IMR-90 (cell line): ENCODE results near the gene FABP7. TPM values are rescaled to one million over a fixed set of nuclear protein-coding genes. Genes with fewer than 3 reads are reported as not detected.

Experiments used
- ATAC-seq: fragments of 200-7000 bp; cut with Tn5 transposase; 2 replicates; pipeline ENCODE4 v1.9.1; 2020; ENCODE audit warnings: low read depth, mild to moderate bottlenecking, moderate library complexity
- BruUV-seq: library from RNA; stranded (reverse); fragments of 400-500 nt; replicated peaks from 2 replicates; lab custom pipeline; 2021; lab: Mats Ljungman, UMichigan
- CTCF ChIA-PET: fragments of 300-600 bp; formaldehyde crosslinking; extraction: SDS; loops from one replicate; lab custom pipeline; 2021; ENCODE audit warnings: antibody characterized with exemption; lab: Yijun Ruan, JAX
- POLR2A ChIA-PET: fragments of 300-600 bp; sonication (Branson Sonifier 250); formaldehyde crosslinking; loops from one replicate; lab custom pipeline; 2022; ENCODE audit warnings: antibody characterized with exemption; ENCODE audit not compliant: unreplicated experiment; lab: Charles Lee
- DNase-seq: peaks from one replicate; pipeline ENCODE4 v3.0.0; 2013
- H2AFZ ChIP-seq: replicated peaks from 2 replicates; pipeline ENCODE3; 2013; ENCODE audit warnings: low read length, mild to moderate bottlenecking; ENCODE audit not compliant: poor library complexity
- H2AK5ac ChIP-seq: 2 replicates; pipeline ENCODE4 v1.6.1; 2013; ENCODE audit warnings: low read depth, low read length, inconsistent platforms
- H2AK9ac ChIP-seq: replicated peaks from 2 replicates; pipeline ENCODE3; 2013; ENCODE audit warnings: mild to moderate bottlenecking, low read depth, low read length, moderate library complexity; ENCODE audit not compliant: poor library complexity
- H2BK120ac ChIP-seq: 2 replicates; pipeline ENCODE4 v1.6.1; 2013; ENCODE audit warnings: low read depth, low read length, inconsistent platforms
- H2BK15ac ChIP-seq: 3 replicates; pipeline ENCODE4 v1.6.1; 2013; ENCODE audit warnings: low read depth, low read length, inconsistent platforms
- H2BK20ac ChIP-seq: 2 replicates; pipeline ENCODE4 v1.6.1; 2013; ENCODE audit warnings: low read depth, mild to moderate bottlenecking, inconsistent platforms, low read length, moderate library complexity
- H2BK5ac ChIP-seq: 2 replicates; pipeline ENCODE4 v1.6.1; 2013; ENCODE audit warnings: mild to moderate bottlenecking, low read depth, low read length, inconsistent platforms; ENCODE audit not compliant: poor library complexity, severe bottlenecking
- H3K14ac ChIP-seq: replicated peaks from 2 replicates; pipeline ENCODE4 v1.6.1; 2013; ENCODE audit warnings: low read depth, low read length, inconsistent platforms
- H3K18ac ChIP-seq: 2 replicates; pipeline ENCODE4 v1.6.1; 2013; ENCODE audit warnings: low read depth, low read length, control low read depth
- H3K23ac ChIP-seq: 2 replicates; pipeline ENCODE4 v1.6.1; 2013; ENCODE audit warnings: low read depth, low read length, inconsistent platforms
- H3K27ac ChIP-seq: 2 replicates; pipeline ENCODE4 v1.5.1; 2013; ENCODE audit warnings: mild to moderate bottlenecking, control low read depth, low read length; ENCODE audit not compliant: insufficient read depth
- H3K27me3 ChIP-seq: 2 replicates; pipeline ENCODE4 v1.6.1; 2013; ENCODE audit warnings: low read length; ENCODE audit not compliant: control insufficient read depth, insufficient read depth
- H3K36me3 ChIP-seq: 2 replicates; pipeline ENCODE4 v1.6.1; 2013; ENCODE audit warnings: low read length, mixed read lengths; ENCODE audit not compliant: control insufficient read depth, insufficient read depth
- H3K4ac ChIP-seq: 2 replicates; pipeline ENCODE4 v1.6.1; 2013; ENCODE audit warnings: low read depth, low read length, inconsistent platforms
- H3K4me1 ChIP-seq: 2 replicates; pipeline ENCODE4 v1.6.1; 2013; ENCODE audit warnings: low read length, mixed read lengths; ENCODE audit not compliant: control insufficient read depth, insufficient read depth
- H3K4me2 ChIP-seq: 2 replicates; pipeline ENCODE4 v1.6.1; 2013; ENCODE audit warnings: low read depth, mild to moderate bottlenecking, control low read depth, low read length, moderate library complexity
- H3K4me3 ChIP-seq: 2 replicates; pipeline ENCODE4 v1.5.1; 2013; ENCODE audit warnings: low read depth, mild to moderate bottlenecking, control low read depth, low read length, moderate library complexity; ENCODE audit not compliant: insufficient read depth
- H3K56ac ChIP-seq: 2 replicates; pipeline ENCODE4 v1.6.1; 2013; ENCODE audit warnings: low read length, inconsistent platforms; ENCODE audit not compliant: insufficient read depth; ENCODE audit errors: extremely low read depth
- H3K79me1 ChIP-seq, 2 experiments: 2 replicates each; pipeline ENCODE4 v1.6.1; 2013; ENCODE audit warnings: low read length in 2 of 2, inconsistent platforms in 1 of 2, low read depth in 1 of 2
- H3K9ac ChIP-seq: 2 replicates; pipeline ENCODE4 v1.6.1; 2013; ENCODE audit warnings: low read depth, low read length, control low read depth
- H3K9me1 ChIP-seq: 2 replicates; pipeline ENCODE4 v1.6.1; 2013; ENCODE audit warnings: low read length, inconsistent platforms; ENCODE audit not compliant: insufficient read depth
- H3K9me3 ChIP-seq: 2 replicates; pipeline ENCODE4 v1.6.1; 2013; ENCODE audit warnings: low read length; ENCODE audit not compliant: control insufficient read depth, insufficient read depth
- H4K20me1 ChIP-seq: 2 replicates; pipeline ENCODE4 v1.6.1; 2013; ENCODE audit warnings: low read length, inconsistent platforms; ENCODE audit not compliant: insufficient read depth
- H4K5ac ChIP-seq: 2 replicates; pipeline ENCODE4 v1.6.1; 2013; ENCODE audit warnings: mild to moderate bottlenecking, low read depth, low read length, control low read depth
- H4K8ac ChIP-seq, 2 experiments: 2 replicates each; pipeline ENCODE4 v1.6.1; 2013; ENCODE audit warnings: low read depth in 2 of 2, low read length in 2 of 2, control low read depth in 1 of 2, inconsistent platforms in 1 of 2
- H4K91ac ChIP-seq: 2 replicates; pipeline ENCODE4 v1.6.1; 2013; ENCODE audit warnings: low read depth, low read length, inconsistent platforms; ENCODE audit not compliant: insufficient read depth
- CEBPB ChIP-seq: IDR thresholded peaks from 2 replicates; pipeline ENCODE4 v1.6.1; 2012; ENCODE audit warnings: low read depth, low read length, improper control_type of control experiment
- RAD21 ChIP-seq: IDR thresholded peaks from 2 replicates; pipeline ENCODE4 v1.6.1; 2012; ENCODE audit warnings: low read length, improper control_type of control experiment
- RCOR1 ChIP-seq: IDR thresholded peaks from 2 replicates; pipeline ENCODE4 v1.6.1; 2012; ENCODE audit warnings: mild to moderate bottlenecking, low read length, improper control_type of control experiment; ENCODE audit not compliant: insufficient replicate concordance
- RFX5 ChIP-seq: IDR thresholded peaks from 2 replicates; pipeline ENCODE4 v1.8.0; 2012; ENCODE audit warnings: low read depth, mild to moderate bottlenecking, low read length, moderate library complexity
- WGBS, 2 experiments: methylation state at CpG; one replicate each; pipeline versions ENCODE4 v1.1.5 to v1.1.7; 2013; ENCODE audit warnings: missing lambda C conversion rate in 2 of 2; ENCODE audit not compliant: insufficient read length in 1 of 2; ENCODE audit errors: extremely low coverage in 2 of 2; 5-methylcytosine and 5-hydroxymethylcytosine counted together
- dilution Hi-C: fragments of 300-500 bp; cut with HindIII; formaldehyde crosslinking; loops from one replicate; pipeline ENCODE4 v1.14.3; 2018; ENCODE audit warnings: low sequenced_read_pairs; ENCODE audit not compliant: unreplicated experiment
- in situ Hi-C: fragments of 300-500 bp; cut with MboI; formaldehyde crosslinking; loops from 3 replicates; pipeline ENCODE4 v1.14.3; 2019; ENCODE audit warnings: low sequenced_read_pairs, inconsistent platforms, mixed read lengths
- intact Hi-C: fragments of 100-400 bp; cut with micrococcal nuclease; formaldehyde crosslinking; loops from 2 replicates; pipeline ENCODE4 v1.10.0; 2022
- polyA plus RNA-seq, 3 experiments: library from polyadenylated mRNA; depleted of rRNA; stranded (reverse); fragments of >200 nt; gene quantifications; 2 replicates each; pipeline ENCODE4 v1.2.3, GENCODE V29; 2012; ENCODE audit warnings: low replicate concordance in 1 of 3
- total RNA-seq: library from RNA; depleted of rRNA; stranded (reverse); fragments of >200 nt; gene quantifications from 2 replicates; pipeline ENCODE4 v1.2.3, GENCODE V29; 2012

FABP7 gene
- total and polyA plus RNA-seq, 2 of the 4 experiments (the other 2 are of a cell fraction) = not detected

GRCh38 chr6:122809691-122810090, 30.2 kb downstream of the FABP7 start:
- ATAC-seq (no peak), DNase-seq (no peak)
- POLR2A ChIA-PET = no interaction called here
- Histone ChIP-seq H2BK15ac (no peak overlapping the region), H3K4ac (peak overlapping the region; percentile 45; the same call in 1 of the 2 replicates), H4K8ac (no peak overlapping the region; a peak in 1 of 4 replicates), H3K9ac (no peak overlapping the region), H3K27me3 (no peaks in the 10 kb centered on the region), H3K4me3 (no peak overlapping the region), H3K79me1 (no peaks in the 10 kb centered on the region), H3K4me2 (no peak overlapping the region), H4K5ac (no peak overlapping the region; the same call in 1 of the 2 replicates), H3K14ac (no peak overlapping the region), H2AK9ac (no peak overlapping the region), H3K27ac (peak overlapping the region; percentile 71; the same call in 1 of the 2 replicates), H3K4me1 (peaks cover 9% of the 10 kb centered on the region; the same call in 1 of the 2 replicates), H2BK5ac (peak overlapping the region; percentile 42), H4K20me1 (no peaks in the 10 kb centered on the region), H2BK120ac (no peak overlapping the region), H3K23ac (no peak overlapping the region), H2AK5ac (no peak overlapping the region), H3K36me3 (peaks cover 32% of the 10 kb centered on the region), H3K18ac (peak overlapping the region; percentile 31; the same call in 1 of the 2 replicates), H3K56ac (no peak overlapping the region), H3K9me1 (no peaks in the 10 kb centered on the region), H2BK20ac (peak overlapping the region; percentile 9; the same call in 1 of the 2 replicates), H4K91ac (no peak overlapping the region), H2AFZ (no peak overlapping the region), H3K9me3 (no peaks in the 10 kb centered on the region)
- intact Hi-C loops (no loop called here), dilution Hi-C loops (no loop called here), in situ Hi-C loops (no loop called here)
- TF ChIP-seq CEBPB = no peak
- no peak for TF ChIP-seq RAD21
- no peak for TF ChIP-seq RCOR1
- no peak for TF ChIP-seq RFX5
- 50% methylated on average over 1 of the region's 2 CpGs; no CpG with 5 or more reads in 1 of the 2 experiments for WGBS, 2 experiments
- CTCF ChIA-PET = interaction anchor here (1.4 to 2.0 kb wide), 2 partner anchors 20 to 29 kb away, joined by 5 to 6 read pairs; partner anchors contain the start of gene SMPDL3A
- BruUV-seq = no TSS peak
